ENCODE measurements around the gene MAP4K1.

The MAP4K1 gene

GRCh38 chr19:38617764-38618589 is at the start of gene MAP4K1:
Gene MAP4K1 (minus strand): TSS chr19:38617953. CDS start chr19:38617895, 58 bp downstream.
- no peaks in the 10 kb centered on the region for H3K9me3 Mint-ChIP-seq
- peak within 1 kb of the TSS; percentile 39 for H3K27ac Mint-ChIP-seq
- peaks cover 7% of the 10 kb centered on the region for H3K27me3 Mint-ChIP-seq (ENCODE audit: low read depth, poor library complexity)
- H3K4me1 Mint-ChIP-seq = peaks cover 47% of the 10 kb centered on the region
- H3K36me3 Mint-ChIP-seq (ENCODE audit: low read depth) = peaks cover 12% of the 10 kb centered on the region
- DNase-seq = no peak
- TF ChIP-seq, protein P1, sequence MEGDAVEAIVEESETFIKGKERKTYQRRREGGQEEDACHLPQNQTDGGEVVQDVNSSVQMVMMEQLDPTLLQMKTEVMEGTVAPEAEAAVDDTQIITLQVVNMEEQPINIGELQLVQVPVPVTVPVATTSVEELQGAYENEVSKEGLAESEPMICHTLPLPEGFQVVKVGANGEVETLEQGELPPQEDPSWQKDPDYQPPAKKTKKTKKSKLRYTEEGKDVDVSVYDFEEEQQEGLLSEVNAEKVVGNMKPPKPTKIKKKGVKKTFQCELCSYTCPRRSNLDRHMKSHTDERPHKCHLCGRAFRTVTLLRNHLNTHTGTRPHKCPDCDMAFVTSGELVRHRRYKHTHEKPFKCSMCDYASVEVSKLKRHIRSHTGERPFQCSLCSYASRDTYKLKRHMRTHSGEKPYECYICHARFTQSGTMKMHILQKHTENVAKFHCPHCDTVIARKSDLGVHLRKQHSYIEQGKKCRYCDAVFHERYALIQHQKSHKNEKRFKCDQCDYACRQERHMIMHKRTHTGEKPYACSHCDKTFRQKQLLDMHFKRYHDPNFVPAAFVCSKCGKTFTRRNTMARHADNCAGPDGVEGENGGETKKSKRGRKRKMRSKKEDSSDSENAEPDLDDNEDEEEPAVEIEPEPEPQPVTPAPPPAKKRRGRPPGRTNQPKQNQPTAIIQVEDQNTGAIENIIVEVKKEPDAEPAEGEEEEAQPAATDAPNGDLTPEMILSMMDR (IDR thresholded peaks at IDR 0.05) = no peak
- peak within 1 kb of the TSS; percentile 100 for H3K4me3 Mint-ChIP-seq

- peaks cover 99% of the 10 kb centered on the region for H3K4me1 Mint-ChIP-seq
- peaks cover 5% of the 10 kb centered on the region for H3K36me3 Mint-ChIP-seq (ENCODE audit: low read depth)
- H3K27ac Mint-ChIP-seq = peak overlapping the region; percentile 99
- peak overlapping the region; percentile 74 for H3K4me3 Mint-ChIP-seq
- H3K27me3 Mint-ChIP-seq (ENCODE audit: low read depth, poor library complexity) = no peaks in the 10 kb centered on the region
- no peaks in the 10 kb centered on the region for H3K9me3 Mint-ChIP-seq
- no peak for DNase-seq
- TF ChIP-seq, protein P1 (IDR thresholded peaks at IDR 0.05) = no peak
These were observed 49.1 kb upstream of the MAP4K1 start for GRCh38 chr19:38666663-38667511.

- H3K36me3 Mint-ChIP-seq (ENCODE audit: low read depth) = peaks cover 6% of the 10 kb centered on the region
- peak overlapping the region; percentile 99 for H3K27ac Mint-ChIP-seq
- DNase-seq = peak; percentile 64
- TF ChIP-seq, protein P1 (IDR thresholded peaks at IDR 0.05) = no peak
- peaks cover 98% of the 10 kb centered on the region for H3K4me1 Mint-ChIP-seq
- H3K9me3 Mint-ChIP-seq = no peaks in the 10 kb centered on the region
- no peaks in the 10 kb centered on the region for H3K27me3 Mint-ChIP-seq (ENCODE audit: low read depth, poor library complexity)
- peak overlapping the region; percentile 74 for H3K4me3 Mint-ChIP-seq
These were observed 48.4 kb upstream of the MAP4K1 start for GRCh38 chr19:38665950-38666662.

DNA sequence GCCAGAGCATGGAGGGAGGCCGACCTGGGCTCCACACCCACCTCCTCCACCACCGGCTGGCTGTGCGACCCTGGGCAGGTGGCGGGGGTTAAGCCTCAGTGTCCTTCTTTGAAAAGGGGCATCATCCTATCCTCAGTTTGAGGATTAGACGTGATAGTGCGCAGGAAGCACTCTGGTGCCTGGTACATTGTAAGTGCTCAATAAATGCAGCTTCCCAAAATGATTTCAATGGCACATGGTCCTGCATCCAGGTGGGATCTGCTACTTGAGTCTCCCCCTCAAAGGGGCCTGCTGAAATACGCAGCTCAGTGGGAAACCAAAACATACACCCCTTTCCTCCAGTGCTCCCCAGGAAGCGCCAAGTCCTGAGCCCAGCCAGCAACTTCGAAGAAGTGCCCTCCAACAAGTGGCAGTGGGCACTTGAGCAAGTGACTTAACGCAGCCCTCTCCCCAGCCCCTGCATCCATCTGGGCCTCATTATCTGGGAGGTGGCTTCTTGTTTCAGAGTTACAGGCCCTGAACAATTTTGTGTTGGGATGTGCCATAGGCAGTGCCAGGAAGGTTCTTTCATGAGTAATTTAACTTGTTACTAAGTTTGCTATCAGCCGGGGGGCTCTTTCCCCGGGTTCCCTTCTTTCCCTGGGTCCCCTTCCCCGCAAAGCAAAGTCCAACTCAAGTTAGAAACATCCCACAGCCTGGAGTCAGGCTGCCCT is 47.6 kb upstream of the MAP4K1 start:
- TF ChIP-seq, protein P1 (IDR thresholded peaks at IDR 0.05) = no peak
- Mint-ChIP-seq H3K4me3 (peak overlapping the region; percentile 74), H3K4me1 (peaks cover 98% of the 10 kb centered on the region), H3K27ac (peak overlapping the region; percentile 99), H3K9me3 (no peaks in the 10 kb centered on the region), H3K36me3 (ENCODE audit: low read depth) (peaks cover 12% of the 10 kb centered on the region), H3K27me3 (ENCODE audit: low read depth, poor library complexity) (no peaks in the 10 kb centered on the region)
- no peak for DNase-seq

DNA sequence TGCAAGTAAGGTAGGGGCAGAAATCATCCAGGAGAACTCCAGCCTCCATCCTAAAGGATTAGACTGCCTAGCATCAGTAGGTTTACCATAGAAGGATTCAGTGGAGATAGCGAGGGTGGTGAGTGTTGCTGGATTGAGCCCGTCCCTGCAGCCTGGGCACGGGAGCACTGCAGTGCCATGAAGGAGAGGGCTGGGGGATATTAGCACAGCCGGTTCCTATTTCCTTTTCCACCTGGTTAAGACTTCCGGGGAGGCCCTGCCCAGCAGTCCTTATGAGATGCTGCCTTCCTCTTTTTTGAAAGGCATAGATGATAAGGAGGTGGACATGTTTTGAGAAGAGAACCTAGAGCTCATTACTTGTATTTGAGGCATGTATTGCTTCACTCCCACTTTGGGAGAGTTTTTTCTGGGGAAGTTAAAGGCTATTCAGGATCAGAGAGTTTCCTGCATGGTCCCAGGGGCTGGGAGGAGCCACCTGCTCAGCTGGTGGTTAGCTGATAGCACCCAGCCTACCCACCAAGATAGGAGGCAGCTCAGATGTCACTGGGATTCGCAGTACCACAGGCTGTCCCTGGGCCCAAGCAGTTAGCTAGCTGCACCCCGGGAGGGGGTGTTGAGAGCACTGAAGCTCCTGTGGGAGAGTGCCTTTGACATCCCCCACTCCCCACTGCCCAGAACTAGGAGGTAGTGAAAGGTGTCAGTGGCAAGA is 46.9 kb upstream of the MAP4K1 start:
- Mint-ChIP-seq H3K27me3 (ENCODE audit: low read depth, poor library complexity) (no peaks in the 10 kb centered on the region), H3K4me1 (peaks cover 98% of the 10 kb centered on the region), H3K36me3 (ENCODE audit: low read depth) (peaks cover 12% of the 10 kb centered on the region), H3K4me3 (peak overlapping the region; percentile 55), H3K27ac (peak overlapping the region; percentile 96), H3K9me3 (no peaks in the 10 kb centered on the region)
- TF ChIP-seq, protein P1 (IDR thresholded peaks at IDR 0.05) = no peak
- no peak for DNase-seq
